K562 (cell line): ENCODE data around the gene PLXNA3. TPM values are rescaled to one million over a fixed set of nuclear protein-coding genes. Genes with fewer than 3 reads are reported as not detected.

Experiments
- ATAC-seq: fragments of 200-7000 bp; cut with Tn5 transposase; 3 replicates; pipeline ENCODE4 v1.9.1; 2020; ENCODE audit warnings: moderate library complexity
- BruUV-seq: library from RNA; stranded (reverse); fragments of 400-500 nt; replicated peaks from 2 replicates; lab custom pipeline; 2021; lab: Mats Ljungman, UMichigan
- CTCF ChIA-PET: fragments of 300-600 bp; formaldehyde crosslinking; extraction: SDS; loops from one replicate; lab custom pipeline; 2021; ENCODE audit warnings: low intra/inter-chr PET ratio; lab: Yijun Ruan, JAX
- POLR2A ChIA-PET: fragments of 300-600, 350-650 bp; sonication (Branson Sonifier 250); formaldehyde crosslinking; extraction: SDS; loops from one replicate; lab custom pipeline; 2021; ENCODE audit warnings: antibody characterized with exemption, inconsistent platforms; lab: Yijun Ruan, JAX
- DNase-seq, 4 experiments: peaks; one replicate each; pipeline versions ENCODE4 v3.0.0 to v3.0.0-alpha.2; 2011 to 2018; ENCODE audit warnings: low spot score in 3 of 4, mixed read lengths in 3 of 4; ENCODE audit errors: extremely low read depth in 1 of 4
- FAIRE-seq: peaks from 2 replicates; lab custom pipeline; 2011; peaks lifted over from hg19 to GRCh38; lab: Jason Lieb, UNC
- H2AFZ ChIP-seq: 2 replicates; pipeline ENCODE4 v1.6.0; 2011; ENCODE audit warnings: low read depth, low read length, control low read depth, inconsistent platforms
- H3K27ac ChIP-seq: fragments of 200-600 bp; 3 replicates; pipeline ENCODE4 v1.8.0; 2011; ENCODE audit warnings: low read depth, mild to moderate bottlenecking, control low read depth, inconsistent platforms, low read length, moderate library complexity, mixed read lengths; ENCODE audit errors: extremely low read depth
- H3K27me3 ChIP-seq, 2 experiments: fragments of 300-600 bp in 1 of 2; 2 replicates in 1 of 2; 3 replicates in 1 of 2; pipeline versions ENCODE4 v1.6.0 to v1.8.0; 2011; ENCODE audit warnings: inconsistent platforms in 2 of 2, low read length in 2 of 2, mild to moderate bottlenecking in 1 of 2, mixed read lengths in 1 of 2, moderate library complexity in 1 of 2; ENCODE audit not compliant: control insufficient read depth in 2 of 2, insufficient read depth in 2 of 2
- H3K36me3 ChIP-seq: fragments of 300-600 bp; 3 replicates; pipeline ENCODE4 v1.8.0; 2011; ENCODE audit warnings: mild to moderate bottlenecking, low read length, inconsistent platforms; ENCODE audit not compliant: control insufficient read depth, insufficient read depth
- H3K4me1 ChIP-seq, 2 experiments: fragments of 200-600 bp in 1 of 2; replicated peaks in 1 of 2; 2 replicates in 1 of 2; 3 replicates in 1 of 2; pipeline versions ENCODE4 v1.5.1 to v1.8.0; 2011; ENCODE audit warnings: inconsistent platforms in 2 of 2, low read length in 2 of 2, mild to moderate bottlenecking in 1 of 2, mixed read lengths in 1 of 2, moderate library complexity in 1 of 2; ENCODE audit not compliant: control insufficient read depth in 2 of 2, insufficient read depth in 2 of 2
- H3K4me2 ChIP-seq: 2 replicates; pipeline ENCODE4 v1.6.1; 2011; ENCODE audit warnings: low read length, control low read depth, inconsistent platforms, mixed read lengths; ENCODE audit not compliant: insufficient read depth
- H3K4me3 ChIP-seq: fragments of 200-600 bp; sonication (generic), shearing (Covaris generic); 2 replicates; pipeline ENCODE4 v1.5.1; 2016; ENCODE audit warnings: control low read depth, inconsistent platforms
- H3K79me2 ChIP-seq: fragments of 200-600 bp; 3 replicates; pipeline ENCODE4 v1.8.0; 2011; ENCODE audit warnings: low read length, inconsistent platforms; ENCODE audit not compliant: control insufficient read depth, insufficient read depth
- H3K9ac ChIP-seq, 2 experiments: 2 replicates each; pipeline versions ENCODE4 v1.6.0 to v1.6.1; 2011; ENCODE audit warnings: low read depth in 2 of 2, low read length in 2 of 2, control low read depth in 1 of 2, inconsistent platforms in 1 of 2, mild to moderate bottlenecking in 1 of 2, mixed read lengths in 1 of 2; ENCODE audit not compliant: insufficient read depth in 1 of 2
- H3K9me1 ChIP-seq: one replicate; pipeline ENCODE4 v1.6.0; 2011; ENCODE audit warnings: inconsistent platforms, mild to moderate bottlenecking, low read length, moderate library complexity; ENCODE audit not compliant: control insufficient read depth, insufficient read depth
- H3K9me3 ChIP-seq: replicated peaks from 2 replicates; pipeline ENCODE4 v1.5.1; 2011; ENCODE audit warnings: low read depth, low read length, inconsistent platforms; ENCODE audit not compliant: control insufficient read depth, insufficient read depth
- H4K20me1 ChIP-seq: replicated peaks from 2 replicates; pipeline ENCODE4 v1.6.1; 2011; ENCODE audit warnings: low read length, inconsistent platforms, mixed read lengths; ENCODE audit not compliant: control insufficient read depth, insufficient read depth
- BCLAF1 ChIP-seq, 2 experiments: fragments of 450-650 bp in 1 of 2; IDR thresholded peaks; 2 replicates each; pipeline ENCODE4 v1.6.1; 2011 to 2017; ENCODE audit warnings: low read depth in 2 of 2, antibody characterized with exemption in 1 of 2, borderline replicate concordance in 1 of 2, low read length in 1 of 2, mild to moderate bottlenecking in 1 of 2, mixed read lengths in 1 of 2; ENCODE audit not compliant: control insufficient read depth in 1 of 2
- FOXK2 ChIP-seq, 2 experiments: fragments of 450-650 bp; IDR thresholded peaks in 1 of 2; conservative IDR thresholded peaks in 1 of 2; 2 replicates each; pipeline ENCODE4 v1.6.1; 2016; ENCODE audit warnings: low read depth in 2 of 2, mild to moderate bottlenecking in 1 of 2
- GABPA ChIP-seq: fragments of 200-800 bp; sonication (Bioruptor generic); conservative IDR thresholded peaks from 2 replicates; pipeline ENCODE4 v1.6.1; 2016; ENCODE audit warnings: low read depth, missing genetic modification characterization, missing compliant biosample characterization
- KAT8 ChIP-seq: fragments of 450-650 bp; IDR thresholded peaks from 2 replicates; pipeline ENCODE4 v1.6.1; 2016; ENCODE audit warnings: low read depth, mild to moderate bottlenecking
- MITF ChIP-seq: IDR thresholded peaks from 2 replicates; pipeline ENCODE4 v1.6.1; 2014; ENCODE audit warnings: antibody characterized with exemption
- NR2C2 ChIP-seq, 2 experiments: fragments of 200-800 bp in 1 of 2; sonication (Bioruptor generic) in 1 of 2; sonication (generic) in 1 of 2; formaldehyde crosslinking in 1 of 2; IDR thresholded peaks; 2 replicates each; pipeline versions ENCODE4 v1.6.1 to v1.8.0; 2016 to 2022; ENCODE audit warnings: mild to moderate bottlenecking in 1 of 2, missing compliant biosample characterization in 1 of 2, missing genetic modification characterization in 1 of 2, missing genetic modification reagents in 1 of 2
- POLR2AphosphoS5 ChIP-seq: IDR thresholded peaks from 2 replicates; pipeline ENCODE4 v1.6.1; 2011; ENCODE audit warnings: mild to moderate bottlenecking, low read depth, low read length, moderate library complexity; ENCODE audit not compliant: control insufficient read depth, insufficient read depth
- POLR2B ChIP-seq: fragments of 450-650 bp; IDR thresholded peaks from 2 replicates; pipeline ENCODE4 v1.6.1; 2018; ENCODE audit warnings: low read depth; ENCODE audit not compliant: partially characterized antibody
- PREB ChIP-seq: sonication (generic); formaldehyde crosslinking; IDR thresholded peaks from 2 replicates; pipeline ENCODE4 v1.8.1; 2023; ENCODE audit warnings: mild to moderate bottlenecking, missing genetic modification reagents
- TBP ChIP-seq: optimal IDR thresholded peaks from 2 replicates; pipeline ENCODE3; 2011; ENCODE audit warnings: low read depth, low read length, improper control_type of control experiment
- USF1 ChIP-seq: sonication (generic); formaldehyde crosslinking; IDR thresholded peaks from 2 replicates; pipeline ENCODE4 v1.9.0; 2022; ENCODE audit warnings: mild to moderate bottlenecking, missing genetic modification reagents
- USF2 ChIP-seq: sonication (generic); formaldehyde crosslinking; IDR thresholded peaks from 2 replicates; pipeline ENCODE4 v1.5.0; 2020; ENCODE audit warnings: missing genetic modification reagents
- WGBS: fragments of 100-300 bp; shearing (Covaris generic); methylation state at CpG from one replicate; pipeline ENCODE4 v1.1.6; 2016; ENCODE audit warnings: low coverage, mixed read lengths; ENCODE audit not compliant: insufficient coverage; ENCODE audit errors: missing lambda C conversion rate; 5-methylcytosine and 5-hydroxymethylcytosine counted together
- in situ Hi-C: fragments of 300-500 bp; cut with MboI; formaldehyde crosslinking; loops from 4 replicates; pipeline ENCODE4 v1.15.0; 2018; ENCODE audit warnings: inconsistent platforms, mixed read lengths
- intact Hi-C: fragments of 100-400 bp; cut with micrococcal nuclease; formaldehyde crosslinking; loops from 2 replicates; pipeline ENCODE4 v1.14.2; 2022
- polyA plus RNA-seq, 8 experiments: library from polyadenylated mRNA; depleted of rRNA in 4 of 8; stranded (reverse) in 5 of 8; unstranded in 3 of 8; fragments of >200 nt; fragmentation: Nextera tagmentation in 2 of 8; fragmentation: Illumina TruSeq in 1 of 8; extraction: Ambion mirVana in 2 of 8; extraction: Trizol in 1 of 8; gene quantifications; 2 replicates each; pipeline versions ENCODE4 v1.2.1 to v1.2.3, GENCODE V29; 2011 to 2014; ENCODE audit warnings: inconsistent platforms in 1 of 8, missing spikeins in 1 of 8
- total RNA-seq, 7 experiments: library from RNA; depleted of rRNA in 6 of 7; stranded (reverse); fragments of >200 nt in 6 of 7; fragmentation: Illumina TruSeq in 2 of 7; extraction: Trizol in 2 of 7; gene quantifications; 2 replicates each; pipeline versions ENCODE4 v1.2.1 to v1.2.3, GENCODE V29; 2011 to 2021; ENCODE audit warnings: low replicate concordance in 1 of 7

PLXNA3 gene
- total and polyA plus RNA-seq, 9 of the 15 experiments (the other 6 are each of a cell fraction or from before 2014, with no cell fraction given), result 0.32 to 47.8 (median 7.5) TPM

GRCh38 chrX:154411981-154412340 lies 46.1 kb upstream of the PLXNA3 start:
- in situ Hi-C loops (no loop called here), intact Hi-C loops (no loop called here)
- FAIRE-seq, result peak; percentile 71
- peak in 3 of 4 experiments; percentile 62 to 79 (median 70) for DNase-seq
- peaks cover 7% of the 10 kb centered on the region; the same call in 1 of the 3 replicates for H3K36me3 ChIP-seq
- peak overlapping the region; percentile 74 for H3K4me3 ChIP-seq
- no TSS peak for BruUV-seq
- peaks cover 25% of the 10 kb centered on the region for H3K79me2 ChIP-seq
- TF ChIP-seq MITF, result 0 out of 2 replicates have a peak, but pooled peaks have one; percentile 22
- TF ChIP-seq POLR2B, result peak; percentile 16
- peak in 1 of 2 experiments; percentile 22; a peak in 1 of 4 replicates for TF ChIP-seq FOXK2 (conservative IDR thresholded peaks at IDR 0.05 in 1 of 2, IDR thresholded peaks at IDR 0.05 in 1 of 2; ENCODE audit: low read depth in 2 of 2)
- TF ChIP-seq USF2 (CRISPR knock-in tag), result peak; percentile 45
- peak; percentile 42; the same call in 1 of the 2 replicates for TF ChIP-seq POLR2AphosphoS5
- TF ChIP-seq GABPA, result peak; percentile 8; the same call in 1 of the 2 replicates
- TF ChIP-seq BCLAF1 (IDR thresholded peaks at IDR 0.05; ENCODE audit: borderline replicate concordance in 1 of 2, control insufficient read depth in 1 of 2, low read depth in 2 of 2, low read length in 1 of 2), result no peak
- TF ChIP-seq USF1 (CRISPR knock-in tag), result peak; percentile 63
- no peak for TF ChIP-seq KAT8
- TF ChIP-seq PREB, result no peak
- peak; percentile 49 for TF ChIP-seq TBP
- TF ChIP-seq NR2C2 (CRISPR knock-in tag; IDR thresholded peaks at IDR 0.05), result no peak
- TF ChIP-seq NR2C2 (tag; IDR thresholded peaks at IDR 0.05), result peak; percentile 25; the same call in 1 of the 2 replicates
- POLR2A ChIA-PET, result interaction anchor here (0.5 to 5.0 kb wide), 8 partner anchors 9 to 485 kb away, joined by 3 to 85 read pairs (median 3); partner anchors contain the start of gene RPL10
- peak overlapping the region; percentile 87 for H3K4me2 ChIP-seq
- peaks cover 13 to 46% of the 10 kb centered on the region in 2 experiments; a peak in 4 of 5 replicates for H3K4me1 ChIP-seq
- H2AFZ ChIP-seq, result peak overlapping the region; percentile 81
- no peaks in the 10 kb centered on the region for H3K9me3 ChIP-seq
- CTCF ChIA-PET, result no interaction called here
- peak; percentile 80 for ATAC-seq
- H4K20me1 ChIP-seq, result no peaks in the 10 kb centered on the region
- no CpG with 5 or more reads among the region's 29 CpGs for WGBS
- H3K9me1 ChIP-seq, result no peaks in the 10 kb centered on the region
- peak overlapping the region; percentile 76 to 96 for H3K9ac ChIP-seq
- peak overlapping the region; percentile 80 for H3K27ac ChIP-seq
- H3K27me3 ChIP-seq, result no peaks in the 10 kb centered on the region
